SK-N-SH (cell line): ENCODE measurements around the gene PCYT1B. TPM values are rescaled to one million over a fixed set of nuclear protein-coding genes. Genes with fewer than 3 reads are reported as not detected.

Experiments used
- CTCF ChIA-PET: fragments of 300-600, 350-600 bp; formaldehyde crosslinking; extraction: SDS; loops from one replicate; lab custom pipeline; 2021; lab: Yijun Ruan, JAX
- POLR2A ChIA-PET: fragments of 350-600 bp; sonication (Branson Sonifier 250); formaldehyde crosslinking; extraction: SDS; loops from one replicate; lab custom pipeline; 2020; ENCODE audit warnings: antibody characterized with exemption, inconsistent platforms; lab: Yijun Ruan, JAX
- DNase-seq: peaks from one replicate; pipeline ENCODE4 v3.0.0; 2012
- H2AFZ ChIP-seq: fragments of 200-600 bp; sonication (generic); 2 replicates; pipeline ENCODE4 v1.8.1; 2016; ENCODE audit warnings: antibody characterized with exemption, mild to moderate bottlenecking, low read depth
- H3F3A ChIP-seq: fragments of 200-600 bp; sonication (generic); replicated peaks from 2 replicates; pipeline ENCODE3; 2016; ENCODE audit warnings: antibody characterized with exemption, mild to moderate bottlenecking; ENCODE audit not compliant: insufficient read depth
- H3K27ac ChIP-seq, 2 experiments: fragments of 200-500 bp in 1 of 2; fragments of 200-600 bp in 1 of 2; sonication (Bioruptor generic) in 1 of 2; sonication (generic), shearing (Covaris generic) in 1 of 2; 2 replicates each; pipeline versions ENCODE4 v1.5.1 to v1.6.1; 2014 to 2016; ENCODE audit warnings: low read depth in 2 of 2, inconsistent platforms in 1 of 2, low read length in 1 of 2, mild to moderate bottlenecking in 1 of 2, mixed read lengths in 1 of 2
- H3K27me3 ChIP-seq: fragments of 200-600 bp; sonication (generic), shearing (Covaris generic); 2 replicates; pipeline ENCODE4 v1.6.1; 2016; ENCODE audit warnings: mixed run types; ENCODE audit not compliant: insufficient read depth
- H3K36me3 ChIP-seq, 2 experiments: fragments of 200-500 bp in 1 of 2; fragments of 200-600 bp in 1 of 2; sonication (Bioruptor generic) in 1 of 2; sonication (generic) in 1 of 2; replicated peaks in 1 of 2; 2 replicates each; pipeline versions ENCODE3 to v1.5.1; 2014 to 2016; ENCODE audit warnings: low read length in 1 of 2, mild to moderate bottlenecking in 1 of 2; ENCODE audit not compliant: insufficient read depth in 2 of 2, control insufficient read depth in 1 of 2
- H3K4me1 ChIP-seq, 2 experiments: fragments of 200-500 bp in 1 of 2; fragments of 200-600 bp in 1 of 2; sonication (Bioruptor generic) in 1 of 2; sonication (generic), shearing (Covaris generic) in 1 of 2; 2 replicates each; pipeline versions ENCODE4 v1.5.1 to v1.6.1; 2014 to 2016; ENCODE audit warnings: low read depth in 1 of 2, low read length in 1 of 2, mixed run types in 1 of 2; ENCODE audit not compliant: insufficient read depth in 2 of 2, control insufficient read depth in 1 of 2
- H3K4me2 ChIP-seq: fragments of 200-600 bp; sonication (generic), shearing (Covaris generic); 2 replicates; pipeline ENCODE4 v1.6.1; 2017; ENCODE audit warnings: mixed run types
- H3K4me3 ChIP-seq, 2 experiments: fragments of 200-500 bp in 1 of 2; fragments of 200-600 bp in 1 of 2; sonication (Bioruptor generic) in 1 of 2; sonication (generic), shearing (Covaris generic) in 1 of 2; 2 replicates each; pipeline versions ENCODE4 v1.5.1 to v1.8.1; 2014 to 2016; ENCODE audit warnings: low read depth in 2 of 2, inconsistent platforms in 1 of 2, low read length in 1 of 2, mild to moderate bottlenecking in 1 of 2, mixed read lengths in 1 of 2, moderate library complexity in 1 of 2
- H3K79me2 ChIP-seq: fragments of 200-600 bp; sonication (generic); 2 replicates; pipeline ENCODE4 v1.8.1; 2017; ENCODE audit warnings: mild to moderate bottlenecking; ENCODE audit not compliant: insufficient read depth
- H3K9ac ChIP-seq: fragments of 200-600 bp; sonication (generic); 2 replicates; pipeline ENCODE4 v1.6.1; 2017; ENCODE audit warnings: mixed run types
- H3K9me2 ChIP-seq: fragments of 200-600 bp; sonication (generic); 2 replicates; pipeline ENCODE4 v1.6.1; 2017; ENCODE audit warnings: mixed run types
- H3K9me3 ChIP-seq: fragments of 200-600 bp; sonication (generic); 2 replicates; pipeline ENCODE4 v1.6.1; 2017; ENCODE audit warnings: mixed run types, mild to moderate bottlenecking, moderate library complexity
- H4K20me1 ChIP-seq: fragments of 200-600 bp; sonication (generic); 2 replicates; pipeline ENCODE4 v1.6.1; 2017; ENCODE audit warnings: mild to moderate bottlenecking, mixed run types; ENCODE audit not compliant: insufficient read depth
- EZH2phosphoT487 ChIP-seq: fragments of 200-600 bp; sonication (generic); IDR thresholded peaks from 2 replicates; pipeline ENCODE4 v1.6.1; 2017; ENCODE audit warnings: low read depth, mixed run types, mild to moderate bottlenecking, antibody characterized with exemption, moderate library complexity, borderline replicate concordance
- FOSL2 ChIP-seq: IDR thresholded peaks from 2 replicates; pipeline ENCODE4 v1.4.0; 2012; ENCODE audit warnings: low read depth, mild to moderate bottlenecking, moderate library complexity, borderline replicate concordance
- FOXJ3 ChIP-seq: sonication (generic); formaldehyde crosslinking; IDR thresholded peaks from 2 replicates; pipeline ENCODE4 v1.5.1; 2020; ENCODE audit warnings: mild to moderate bottlenecking, missing genetic modification reagents
- FOXM1 ChIP-seq: IDR thresholded peaks from 2 replicates; pipeline ENCODE4 v1.4.0; 2012; ENCODE audit warnings: low read depth, mild to moderate bottlenecking
- GABPA ChIP-seq: IDR thresholded peaks from 2 replicates; pipeline ENCODE4 v1.4.0; 2012; ENCODE audit warnings: low read depth, mild to moderate bottlenecking
- GATA2 ChIP-seq: sonication (generic); formaldehyde crosslinking; IDR thresholded peaks from 2 replicates; pipeline ENCODE4 v1.5.0; 2020; ENCODE audit warnings: mild to moderate bottlenecking, missing genetic modification reagents
- JUND ChIP-seq: IDR thresholded peaks from 2 replicates; pipeline ENCODE4 v1.4.0; 2012
- POLR2AphosphoS5 ChIP-seq: IDR thresholded peaks from 2 replicates; pipeline ENCODE4 v1.6.1; 2012; ENCODE audit warnings: low read depth, low read length
- RAD21 ChIP-seq: IDR thresholded peaks from 2 replicates; pipeline ENCODE4 v1.6.1; 2012; ENCODE audit warnings: mild to moderate bottlenecking, low read length
- RCOR1 ChIP-seq: fragments of 150-350 bp; IDR thresholded peaks from 2 replicates; pipeline ENCODE4 v1.6.1; 2017; ENCODE audit warnings: antibody characterized with exemption, low read length
- RFX5 ChIP-seq: IDR thresholded peaks from 2 replicates; pipeline ENCODE4 v1.6.1; 2012; ENCODE audit warnings: mild to moderate bottlenecking, improper control_type of control experiment, low read length
- TAF1 ChIP-seq: IDR thresholded peaks from 2 replicates; pipeline ENCODE4 v1.6.1; 2012; ENCODE audit warnings: low read depth, mild to moderate bottlenecking, low read length, moderate library complexity, borderline replicate concordance
- TCF12 ChIP-seq: IDR thresholded peaks from 2 replicates; pipeline ENCODE4 v1.4.0; 2012
- TEAD4 ChIP-seq: IDR thresholded peaks from 2 replicates; pipeline ENCODE4 v1.4.0; 2012; ENCODE audit warnings: mild to moderate bottlenecking, borderline replicate concordance; ENCODE audit not compliant: insufficient read depth
- YY1 ChIP-seq: IDR thresholded peaks from 2 replicates; pipeline ENCODE4 v1.4.0; 2012; ENCODE audit warnings: low read depth, mild to moderate bottlenecking
- WGBS: methylation state at CpG from one replicate; pipeline ENCODE4 v1.1.6; 2017; ENCODE audit warnings: low lambda C conversion rate; 5-methylcytosine and 5-hydroxymethylcytosine counted together
- polyA plus RNA-seq, 3 experiments: library from polyadenylated mRNA; depleted of rRNA; stranded (reverse); fragments of >200 nt; gene quantifications; 2 replicates each; pipeline ENCODE4 v1.2.3, GENCODE V29; 2012
- TF ChIP-seq, protein P1 (sequence below): IDR thresholded peaks from 2 replicates; pipeline ENCODE4 v1.4.0; 2012; ENCODE audit warnings: low read depth, borderline replicate concordance
- TF ChIP-seq, protein P2 (sequence below): IDR thresholded peaks from 2 replicates; pipeline ENCODE4 v1.4.0; 2012; ENCODE audit warnings: low read depth, borderline replicate concordance
- TF ChIP-seq, protein P3 (sequence below): IDR thresholded peaks from 2 replicates; pipeline ENCODE4; 2012
- TF ChIP-seq, protein P4 (sequence below): fragments of 150-350 bp; IDR thresholded peaks from 2 replicates; pipeline ENCODE4 v1.6.1; 2016; ENCODE audit warnings: mild to moderate bottlenecking, low read depth, low read length

Gene PCYT1B
- polyA plus RNA-seq, 1 of the 3 experiments (the other 2 are of a cell fraction): 2.6 TPM

DNA sequence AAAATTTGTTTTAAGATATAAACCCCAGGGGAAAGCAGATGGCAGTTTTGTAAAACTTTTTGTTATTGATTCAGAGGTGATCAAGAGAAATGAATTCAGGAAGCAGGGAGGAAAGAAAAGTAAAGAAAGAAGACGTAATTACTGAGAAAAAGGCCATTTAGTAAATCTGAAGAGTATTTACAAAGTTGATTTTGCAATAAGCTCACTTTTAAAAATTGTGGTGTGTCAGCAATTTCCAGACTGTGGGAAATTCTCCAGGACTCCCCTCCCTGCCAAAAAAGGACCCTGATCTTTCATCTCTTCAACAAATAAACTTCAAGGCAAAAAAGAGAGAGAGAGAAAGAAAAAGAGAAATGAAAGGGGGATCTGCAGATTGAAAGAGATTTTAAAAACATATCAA is 36.6 kb downstream of the PCYT1B start:
- Histone ChIP-seq H3K27ac (no peak overlapping the region), H3K9me2 (no peaks in the 10 kb centered on the region), H3K9ac (no peak overlapping the region), H3K27me3 (no peaks in the 10 kb centered on the region), H3K4me2 (no peak overlapping the region), H2AFZ (no peak overlapping the region), H3K9me3 (no peaks in the 10 kb centered on the region), H3K36me3 (no peaks in the 10 kb centered on the region), H3K4me1 (no peaks in the 10 kb centered on the region), H4K20me1 (no peaks in the 10 kb centered on the region), H3K4me3 (no peak overlapping the region), H3F3A (no peaks in the 10 kb centered on the region), H3K79me2 (no peaks in the 10 kb centered on the region)
- no peak for DNase-seq
- ChIA-PET POLR2A (no interaction called here), CTCF (no interaction called here)
- WGBS: 33% methylated on average over 1 of the region's 1 CpG
- no peak for TF ChIP-seq TEAD4
- no peak for TF ChIP-seq GABPA
- TF ChIP-seq EZH2phosphoT487: no peak
- no peak for TF ChIP-seq RAD21
- TF ChIP-seq, protein P1, sequence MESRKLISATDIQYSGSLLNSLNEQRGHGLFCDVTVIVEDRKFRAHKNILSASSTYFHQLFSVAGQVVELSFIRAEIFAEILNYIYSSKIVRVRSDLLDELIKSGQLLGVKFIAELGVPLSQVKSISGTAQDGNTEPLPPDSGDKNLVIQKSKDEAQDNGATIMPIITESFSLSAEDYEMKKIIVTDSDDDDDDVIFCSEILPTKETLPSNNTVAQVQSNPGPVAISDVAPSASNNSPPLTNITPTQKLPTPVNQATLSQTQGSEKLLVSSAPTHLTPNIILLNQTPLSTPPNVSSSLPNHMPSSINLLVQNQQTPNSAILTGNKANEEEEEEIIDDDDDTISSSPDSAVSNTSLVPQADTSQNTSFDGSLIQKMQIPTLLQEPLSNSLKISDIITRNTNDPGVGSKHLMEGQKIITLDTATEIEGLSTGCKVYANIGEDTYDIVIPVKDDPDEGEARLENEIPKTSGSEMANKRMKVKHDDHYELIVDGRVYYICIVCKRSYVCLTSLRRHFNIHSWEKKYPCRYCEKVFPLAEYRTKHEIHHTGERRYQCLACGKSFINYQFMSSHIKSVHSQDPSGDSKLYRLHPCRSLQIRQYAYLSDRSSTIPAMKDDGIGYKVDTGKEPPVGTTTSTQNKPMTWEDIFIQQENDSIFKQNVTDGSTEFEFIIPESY: no peak
- no peak for TF ChIP-seq FOSL2
- TF ChIP-seq, protein P2, sequence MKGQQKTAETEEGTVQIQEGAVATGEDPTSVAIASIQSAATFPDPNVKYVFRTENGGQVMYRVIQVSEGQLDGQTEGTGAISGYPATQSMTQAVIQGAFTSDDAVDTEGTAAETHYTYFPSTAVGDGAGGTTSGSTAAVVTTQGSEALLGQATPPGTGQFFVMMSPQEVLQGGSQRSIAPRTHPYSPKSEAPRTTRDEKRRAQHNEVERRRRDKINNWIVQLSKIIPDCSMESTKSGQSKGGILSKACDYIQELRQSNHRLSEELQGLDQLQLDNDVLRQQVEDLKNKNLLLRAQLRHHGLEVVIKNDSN: no peak
- TF ChIP-seq FOXM1: no peak
- TF ChIP-seq, protein P3, sequence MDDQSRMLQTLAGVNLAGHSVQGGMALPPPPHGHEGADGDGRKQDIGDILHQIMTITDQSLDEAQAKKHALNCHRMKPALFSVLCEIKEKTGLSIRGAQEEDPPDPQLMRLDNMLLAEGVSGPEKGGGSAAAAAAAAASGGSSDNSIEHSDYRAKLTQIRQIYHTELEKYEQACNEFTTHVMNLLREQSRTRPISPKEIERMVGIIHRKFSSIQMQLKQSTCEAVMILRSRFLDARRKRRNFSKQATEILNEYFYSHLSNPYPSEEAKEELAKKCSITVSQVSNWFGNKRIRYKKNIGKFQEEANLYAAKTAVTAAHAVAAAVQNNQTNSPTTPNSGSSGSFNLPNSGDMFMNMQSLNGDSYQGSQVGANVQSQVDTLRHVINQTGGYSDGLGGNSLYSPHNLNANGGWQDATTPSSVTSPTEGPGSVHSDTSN: no peak
- TF ChIP-seq, protein P4, sequence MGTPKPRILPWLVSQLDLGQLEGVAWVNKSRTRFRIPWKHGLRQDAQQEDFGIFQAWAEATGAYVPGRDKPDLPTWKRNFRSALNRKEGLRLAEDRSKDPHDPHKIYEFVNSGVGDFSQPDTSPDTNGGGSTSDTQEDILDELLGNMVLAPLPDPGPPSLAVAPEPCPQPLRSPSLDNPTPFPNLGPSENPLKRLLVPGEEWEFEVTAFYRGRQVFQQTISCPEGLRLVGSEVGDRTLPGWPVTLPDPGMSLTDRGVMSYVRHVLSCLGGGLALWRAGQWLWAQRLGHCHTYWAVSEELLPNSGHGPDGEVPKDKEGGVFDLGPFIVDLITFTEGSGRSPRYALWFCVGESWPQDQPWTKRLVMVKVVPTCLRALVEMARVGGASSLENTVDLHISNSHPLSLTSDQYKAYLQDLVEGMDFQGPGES: no peak
- no peak for TF ChIP-seq POLR2AphosphoS5
- TF ChIP-seq TAF1: no peak
- TF ChIP-seq RFX5: no peak
- no peak for TF ChIP-seq YY1
- no peak for TF ChIP-seq RCOR1
- no peak for TF ChIP-seq GATA2 (CRISPR knock-in tag)
- no peak for TF ChIP-seq FOXJ3 (CRISPR knock-in tag)
- no peak for TF ChIP-seq TCF12
- no peak for TF ChIP-seq JUND
